Liver (tissue), 9 donors: ENCODE measurements around the gene FASN. TPM values are rescaled to one million over a fixed set of nuclear protein-coding genes. Genes with fewer than 3 reads are reported as not detected.

Experiments
- DNase-seq: peaks from one replicate; pipeline ENCODE4 v3.0.0-alpha.2; 2017; ENCODE audit warnings: low spot score
- H3K27ac ChIP-seq, 2 donors: one replicate each; pipeline ENCODE4 v1.7.0; 2013; ENCODE audit warnings: inconsistent platforms in 2 of 2, low read length in 2 of 2, control low read depth in 1 of 2, low read depth in 1 of 2, mild to moderate bottlenecking in 1 of 2
- H3K27me3 ChIP-seq, 4 donors: one replicate each; pipeline versions ENCODE4 v1.6.1 to v1.7.0; 2013; ENCODE audit warnings: low read length in 3 of 4, inconsistent platforms in 1 of 4, mild to moderate bottlenecking in 1 of 4, moderate library complexity in 1 of 4; ENCODE audit not compliant: control insufficient read depth in 4 of 4, insufficient read depth in 4 of 4
- H3K36me3 ChIP-seq, 4 donors: one replicate each; pipeline versions ENCODE4 v1.6.1 to v1.7.0; 2013; ENCODE audit warnings: low read length in 3 of 4, mild to moderate bottlenecking in 3 of 4, low read depth in 1 of 4, moderate library complexity in 1 of 4; ENCODE audit not compliant: control insufficient read depth in 4 of 4, insufficient read depth in 3 of 4
- H3K4me1 ChIP-seq, 4 donors: one replicate each; pipeline versions ENCODE4 v1.6.1 to v1.7.0; 2013; ENCODE audit warnings: low read length in 3 of 4, mild to moderate bottlenecking in 3 of 4, moderate library complexity in 1 of 4; ENCODE audit not compliant: control insufficient read depth in 4 of 4, insufficient read depth in 4 of 4
- H3K4me3 ChIP-seq, 3 donors: one replicate each; pipeline versions ENCODE4 v1.6.1 to v1.7.0; 2013; ENCODE audit warnings: low read length in 3 of 3, control low read depth in 1 of 3, low read depth in 1 of 3, mild to moderate bottlenecking in 1 of 3
- H3K9ac ChIP-seq, 2 donors: one replicate each; pipeline ENCODE4 v1.7.0; 2013; ENCODE audit warnings: low read length in 2 of 2, mild to moderate bottlenecking in 2 of 2, moderate library complexity in 2 of 2, control low read depth in 1 of 2, low read depth in 1 of 2
- H3K9me3 ChIP-seq, 4 donors: one replicate each; pipeline versions ENCODE4 v1.6.1 to v1.7.0; 2013; ENCODE audit warnings: low read length in 3 of 4; ENCODE audit not compliant: control insufficient read depth in 4 of 4
- ATF3 ChIP-seq: IDR thresholded peaks from 2 replicates; pipeline ENCODE4 v1.6.1; 2016; ENCODE audit warnings: antibody characterized with exemption
- EGR1 ChIP-seq, 2 donors: IDR thresholded peaks; 2 replicates each; pipeline ENCODE4 v1.6.1; 2016 to 2018; ENCODE audit warnings: antibody characterized with exemption in 2 of 2, low read depth in 2 of 2
- FOXA1 ChIP-seq: IDR thresholded peaks from 2 replicates; pipeline ENCODE4 v1.6.1; 2016; ENCODE audit warnings: antibody characterized with exemption
- FOXA2 ChIP-seq: IDR thresholded peaks from 2 replicates; pipeline ENCODE4 v1.6.1; 2016; ENCODE audit warnings: antibody characterized with exemption
- GABPA ChIP-seq, 2 donors: IDR thresholded peaks in 1 of 2; conservative IDR thresholded peaks in 1 of 2; 2 replicates each; pipeline ENCODE4 v1.6.1; 2016; ENCODE audit warnings: antibody characterized with exemption in 2 of 2, mild to moderate bottlenecking in 1 of 2, moderate library complexity in 1 of 2
- HNF4A ChIP-seq, 2 donors: conservative IDR thresholded peaks; 2 replicates each; pipeline ENCODE4 v1.6.1; 2016; ENCODE audit warnings: antibody characterized with exemption in 2 of 2, mild to moderate bottlenecking in 2 of 2
- HNF4G ChIP-seq: IDR thresholded peaks from 2 replicates; pipeline ENCODE4 v1.6.1; 2016; ENCODE audit warnings: antibody characterized with exemption
- JUND ChIP-seq, 2 donors: IDR thresholded peaks; 2 replicates each; pipeline ENCODE4 v1.6.1; 2016; ENCODE audit warnings: antibody characterized with exemption in 2 of 2
- MAX ChIP-seq: IDR thresholded peaks from 2 replicates; pipeline ENCODE4 v1.6.1; 2016; ENCODE audit warnings: antibody characterized with exemption
- NR2F2 ChIP-seq: IDR thresholded peaks from 2 replicates; pipeline ENCODE4 v1.6.1; 2016; ENCODE audit warnings: antibody characterized with exemption
- RAD21 ChIP-seq, 2 donors: IDR thresholded peaks; 2 replicates each; pipeline ENCODE4 v1.6.1; 2016; ENCODE audit warnings: antibody characterized with exemption in 2 of 2, mild to moderate bottlenecking in 2 of 2
- REST ChIP-seq: IDR thresholded peaks from 2 replicates; pipeline ENCODE4 v1.6.1; 2016; ENCODE audit warnings: antibody characterized with exemption, mild to moderate bottlenecking
- RXRA ChIP-seq, 2 donors: IDR thresholded peaks; 2 replicates each; pipeline ENCODE4 v1.6.1; 2017 to 2018; ENCODE audit warnings: antibody characterized with exemption in 2 of 2, mild to moderate bottlenecking in 1 of 2
- SP1 ChIP-seq: IDR thresholded peaks from 2 replicates; pipeline ENCODE4 v1.6.1; 2018; ENCODE audit warnings: antibody characterized with exemption, mild to moderate bottlenecking
- TAF1 ChIP-seq: conservative IDR thresholded peaks from 2 replicates; pipeline ENCODE4 v1.6.1; 2016; ENCODE audit warnings: antibody characterized with exemption, mild to moderate bottlenecking
- YY1 ChIP-seq: IDR thresholded peaks from 2 replicates; pipeline ENCODE4 v1.6.1; 2016; ENCODE audit warnings: antibody characterized with exemption, mild to moderate bottlenecking
- ZBTB33 ChIP-seq: IDR thresholded peaks from 2 replicates; pipeline ENCODE4 v1.6.1; 2016; ENCODE audit warnings: antibody characterized with exemption
- WGBS: extraction: QIAGEN DNeasy Blood & Tissue Kit; methylation state at CpG from one replicate; pipeline ENCODE4 v1.1.7; 2013; 5-methylcytosine and 5-hydroxymethylcytosine counted together
- polyA plus RNA-seq, 2 donors: library from polyadenylated mRNA; stranded (reverse) in 1 of 2; unstranded in 1 of 2; fragments of 200-250 nt in 1 of 2; fragments of >200 nt in 1 of 2; fragmentation: Nextera tagmentation in 1 of 2; extraction: Ambion mirVana in 1 of 2; gene quantifications; one replicate each; pipeline versions ENCODE4 v1.2.1 to v1.2.3, GENCODE V29; 2013 to 2015
- total RNA-seq, 2 donors: library from RNA; depleted of rRNA; stranded (reverse); fragments of >200 nt; gene quantifications; one replicate each; pipeline ENCODE4 v1.2.3, GENCODE V29; 2014
- TF ChIP-seq, protein P1 (sequence below): fragments of 150-350 bp; IDR thresholded peaks from 2 replicates; pipeline ENCODE4 v1.5.1; 2017; ENCODE audit warnings: improper control_type of control experiment, low read depth, low read length; ENCODE audit not compliant: missing input control
- donor health status: healthy.
- donor health status: healthy.
- donor health status: healthy.
- donor health status: healthy.
- donor health status: healthy.

FASN gene
- total and polyA plus RNA-seq, 4 donors, result 53.1 to 229 (median 130) TPM

DNA sequence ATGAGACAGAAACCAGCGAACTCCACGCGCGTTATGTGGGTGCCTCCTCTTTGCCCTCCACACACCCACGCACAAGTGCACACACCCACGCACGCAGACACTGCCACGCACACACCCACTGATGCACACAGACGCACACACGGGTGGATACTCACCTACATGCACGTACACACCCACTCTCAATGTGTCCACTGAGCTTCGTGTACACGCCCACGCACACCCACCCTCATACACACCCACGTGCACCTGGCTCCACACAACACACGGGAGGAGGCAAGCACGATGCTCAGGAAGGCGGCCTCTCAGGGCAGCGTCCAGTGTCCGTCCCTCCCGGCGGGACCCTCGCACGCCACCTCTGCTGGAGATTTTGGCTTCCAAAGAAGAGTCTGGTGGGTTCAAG is 50.7 kb downstream of the FASN start:
- Histone ChIP-seq H3K4me3 (no peak overlapping the region), H3K36me3 (peaks cover 0 to 8% (median 2%) of the 10 kb centered on the region in 4 donors), H3K4me1 (peaks cover 15 to 59% (median 45%) of the 10 kb centered on the region in 4 donors), H3K27ac (no peak overlapping the region), H3K9ac (no peak overlapping the region), H3K27me3 (no peaks in the 10 kb centered on the region), H3K9me3 (no peaks in the 10 kb centered on the region)
- DNase-seq, result no peak
- WGBS, result 92% methylated on average over 24 of the region's 24 CpGs
- TF ChIP-seq HNF4A (conservative IDR thresholded peaks at IDR 0.05), result no peak
- TF ChIP-seq ATF3, result no peak
- TF ChIP-seq RXRA (IDR thresholded peaks at IDR 0.05), result no peak
- TF ChIP-seq, protein P1, sequence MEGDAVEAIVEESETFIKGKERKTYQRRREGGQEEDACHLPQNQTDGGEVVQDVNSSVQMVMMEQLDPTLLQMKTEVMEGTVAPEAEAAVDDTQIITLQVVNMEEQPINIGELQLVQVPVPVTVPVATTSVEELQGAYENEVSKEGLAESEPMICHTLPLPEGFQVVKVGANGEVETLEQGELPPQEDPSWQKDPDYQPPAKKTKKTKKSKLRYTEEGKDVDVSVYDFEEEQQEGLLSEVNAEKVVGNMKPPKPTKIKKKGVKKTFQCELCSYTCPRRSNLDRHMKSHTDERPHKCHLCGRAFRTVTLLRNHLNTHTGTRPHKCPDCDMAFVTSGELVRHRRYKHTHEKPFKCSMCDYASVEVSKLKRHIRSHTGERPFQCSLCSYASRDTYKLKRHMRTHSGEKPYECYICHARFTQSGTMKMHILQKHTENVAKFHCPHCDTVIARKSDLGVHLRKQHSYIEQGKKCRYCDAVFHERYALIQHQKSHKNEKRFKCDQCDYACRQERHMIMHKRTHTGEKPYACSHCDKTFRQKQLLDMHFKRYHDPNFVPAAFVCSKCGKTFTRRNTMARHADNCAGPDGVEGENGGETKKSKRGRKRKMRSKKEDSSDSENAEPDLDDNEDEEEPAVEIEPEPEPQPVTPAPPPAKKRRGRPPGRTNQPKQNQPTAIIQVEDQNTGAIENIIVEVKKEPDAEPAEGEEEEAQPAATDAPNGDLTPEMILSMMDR, result no peak
- TF ChIP-seq FOXA2, result no peak
- TF ChIP-seq EGR1 (IDR thresholded peaks at IDR 0.05; ENCODE audit: low read depth in 2 of 2), result no peak
- TF ChIP-seq JUND (IDR thresholded peaks at IDR 0.05), result no peak
- no peak for TF ChIP-seq HNF4G
- no peak for TF ChIP-seq ZBTB33
- TF ChIP-seq GABPA (IDR thresholded peaks at IDR 0.05 in 1 of 2, conservative IDR thresholded peaks at IDR 0.05 in 1 of 2), result no peak
- TF ChIP-seq FOXA1, result no peak
- TF ChIP-seq YY1, result no peak
- no peak for TF ChIP-seq MAX
- no peak for TF ChIP-seq RAD21 (IDR thresholded peaks at IDR 0.05)
- no peak for TF ChIP-seq TAF1
- no peak for TF ChIP-seq REST
- no peak for TF ChIP-seq SP1
- TF ChIP-seq NR2F2, result no peak
